Subcutaneous abdominal adipose tissue (tissue), 5 donors: ENCODE measurements around the gene KCTD15.
"Not testable (repeated sequence)": the region's sequence is repeated elsewhere in the genome, so short reads cannot be mapped to it uniquely, and the experiment has no call there.

Experiments
- H3K27ac ChIP-seq: one replicate; pipeline ENCODE4 v1.7.0; 2013; ENCODE audit warnings: low read depth, mild to moderate bottlenecking, inconsistent platforms, low read length, moderate library complexity
- H3K27me3 ChIP-seq, 5 donors: one replicate each; pipeline ENCODE4 v1.7.0; 2013; ENCODE audit warnings: low read length in 5 of 5, inconsistent platforms in 1 of 5; ENCODE audit not compliant: control insufficient read depth in 5 of 5, insufficient read depth in 4 of 5
- H3K36me3 ChIP-seq, 5 donors: one replicate each; pipeline ENCODE4 v1.7.0; 2013; ENCODE audit warnings: low read length in 5 of 5; ENCODE audit not compliant: control insufficient read depth in 5 of 5, insufficient read depth in 5 of 5
- H3K4me1 ChIP-seq, 5 donors: one replicate each; pipeline ENCODE4 v1.7.0; 2013; ENCODE audit warnings: low read length in 5 of 5, mild to moderate bottlenecking in 3 of 5, moderate library complexity in 1 of 5; ENCODE audit not compliant: control insufficient read depth in 5 of 5, insufficient read depth in 5 of 5
- H3K4me3 ChIP-seq, 5 donors: one replicate each; pipeline ENCODE4 v1.7.0; 2013; ENCODE audit warnings: low read length in 5 of 5, low read depth in 1 of 5
- H3K9ac ChIP-seq, 5 donors: one replicate each; pipeline ENCODE4 v1.7.0; 2013; ENCODE audit warnings: low read length in 5 of 5, mild to moderate bottlenecking in 4 of 5, moderate library complexity in 3 of 5
- H3K9me3 ChIP-seq, 5 donors: one replicate each; pipeline ENCODE4 v1.7.0; 2013; ENCODE audit warnings: low read length in 5 of 5; ENCODE audit not compliant: control insufficient read depth in 5 of 5
- donor health status: healthy.
- donor health status: healthy.
- donor health status: healthy.
- donor health status: healthy.
- donor health status: healthy.

KCTD15 gene

GRCh38 chr19:33811736-33812387 is 15.2 kb downstream of the KCTD15 start:
- peaks cover 0 to 3% (median 0%) of the 10 kb centered on the region in 5 donors for H3K4me1 ChIP-seq
- no peak overlapping the region for H3K9ac ChIP-seq
- H3K36me3 ChIP-seq: peaks cover 0 to 33% (median 12%) of the 10 kb centered on the region in 5 donors
- no peak overlapping the region for H3K27ac ChIP-seq
- H3K27me3 ChIP-seq: peaks cover 0 to 8% (median 2%) of the 10 kb centered on the region in 5 donors
- H3K4me3 ChIP-seq: no peak overlapping the region
- no peaks in the 10 kb centered on the region for H3K9me3 ChIP-seq

- H3K4me1 ChIP-seq: peaks cover 0 to 7% (median 0%) of the 10 kb centered on the region in 5 donors
- H3K4me3 ChIP-seq: no peak overlapping the region
- H3K9me3 ChIP-seq: no peaks in the 10 kb centered on the region
- peaks cover 0 to 8% (median 2%) of the 10 kb centered on the region in 5 donors for H3K27me3 ChIP-seq
- no peak overlapping the region for H3K27ac ChIP-seq
- peaks cover 0 to 32% (median 9%) of the 10 kb centered on the region in 5 donors for H3K36me3 ChIP-seq
- no peak overlapping the region for H3K9ac ChIP-seq
Observed at GRCh38 chr19:33812388-33813330, 16.0 kb downstream of the KCTD15 start.

- Histone ChIP-seq H3K27ac (no peak overlapping the region), H3K9ac (no peak overlapping the region), H3K9me3 (no peaks in the 10 kb centered on the region), H3K4me3 (no peak overlapping the region), H3K36me3 (peaks cover 0 to 28% (median 6%) of the 10 kb centered on the region in 5 donors), H3K27me3 (peaks cover 0 to 8% (median 2%) of the 10 kb centered on the region in 5 donors), H3K4me1 (peaks cover 0 to 7% (median 0%) of the 10 kb centered on the region in 5 donors)
Observed at GRCh38 chr19:33813391-33814101, 16.9 kb downstream of the KCTD15 start.

- H3K9ac ChIP-seq: no peak overlapping the region
- no peaks in the 10 kb centered on the region for H3K9me3 ChIP-seq
- H3K27ac ChIP-seq: no peak overlapping the region
- H3K4me1 ChIP-seq: peaks cover 0 to 11% (median 3%) of the 10 kb centered on the region in 5 donors
- peaks cover 0 to 8% (median 2%) of the 10 kb centered on the region in 5 donors for H3K27me3 ChIP-seq
- H3K4me3 ChIP-seq: no peak overlapping the region
- H3K36me3 ChIP-seq: peaks cover 0 to 28% (median 6%) of the 10 kb centered on the region in 5 donors
Observed at GRCh38 chr19:33814181-33815165, 17.8 kb downstream of the KCTD15 start.

- H3K27me3 ChIP-seq: peaks cover 0 to 8% (median 2%) of the 10 kb centered on the region in 5 donors
- H3K4me1 ChIP-seq: peaks cover 0 to 23% (median 15%) of the 10 kb centered on the region in 5 donors
- no peaks in the 10 kb centered on the region for H3K9me3 ChIP-seq
- H3K36me3 ChIP-seq: peaks cover 0 to 28% (median 6%) of the 10 kb centered on the region in 5 donors
- H3K27ac ChIP-seq: no peak overlapping the region
- H3K4me3 ChIP-seq: no peak overlapping the region
- no peak overlapping the region for H3K9ac ChIP-seq
Observed at GRCh38 chr19:33815380-33816340, 19.0 kb downstream of the KCTD15 start.

- H3K27me3 ChIP-seq: peaks cover 0 to 7% (median 0%) of the 10 kb centered on the region in 5 donors
- no peak overlapping the region for H3K27ac ChIP-seq
- H3K9ac ChIP-seq: no peak overlapping the region
- no peak overlapping the region for H3K4me3 ChIP-seq
- H3K4me1 ChIP-seq: peaks cover 0 to 29% (median 18%) of the 10 kb centered on the region in 5 donors
- no peaks in the 10 kb centered on the region for H3K9me3 ChIP-seq
- peaks cover 0 to 7% (median 0%) of the 10 kb centered on the region in 5 donors for H3K36me3 ChIP-seq
Observed at GRCh38 chr19:33818411-33818810, 21.7 kb downstream of the KCTD15 start.

- Histone ChIP-seq H3K4me3 (peak overlapping the region in 1 of 5 donors; percentile 64), H3K9ac (peak overlapping the region in 1 of 5 donors; percentile 60), H3K4me1 (peaks cover 0 to 29% (median 18%) of the 10 kb centered on the region in 5 donors)
- not testable (repeated sequence) for H3K36me3 ChIP-seq, H3K9me3 ChIP-seq, H3K27me3 ChIP-seq, H3K27ac ChIP-seq
Observed at GRCh38 chr19:33819078-33819477, 22.4 kb downstream of the KCTD15 start.

- H3K4me1 ChIP-seq: peaks cover 0 to 29% (median 18%) of the 10 kb centered on the region in 5 donors
- H3K4me3 ChIP-seq: peak overlapping the region in 4 of 5 donors; percentile 55 to 67 (median 62)
- peaks cover 0 to 3% (median 0%) of the 10 kb centered on the region in 5 donors for H3K27me3 ChIP-seq
- H3K36me3 ChIP-seq: no peaks in the 10 kb centered on the region
- H3K9ac ChIP-seq: peak overlapping the region in 4 of 5 donors; percentile 37 to 69 (median 54)
- H3K27ac ChIP-seq: peak overlapping the region; percentile 46
- H3K9me3 ChIP-seq: no peaks in the 10 kb centered on the region
Observed at GRCh38 chr19:33819506-33819879, 22.8 kb downstream of the KCTD15 start.
